Measurements from ENCODE around the gene HDAC4.

DNA sequence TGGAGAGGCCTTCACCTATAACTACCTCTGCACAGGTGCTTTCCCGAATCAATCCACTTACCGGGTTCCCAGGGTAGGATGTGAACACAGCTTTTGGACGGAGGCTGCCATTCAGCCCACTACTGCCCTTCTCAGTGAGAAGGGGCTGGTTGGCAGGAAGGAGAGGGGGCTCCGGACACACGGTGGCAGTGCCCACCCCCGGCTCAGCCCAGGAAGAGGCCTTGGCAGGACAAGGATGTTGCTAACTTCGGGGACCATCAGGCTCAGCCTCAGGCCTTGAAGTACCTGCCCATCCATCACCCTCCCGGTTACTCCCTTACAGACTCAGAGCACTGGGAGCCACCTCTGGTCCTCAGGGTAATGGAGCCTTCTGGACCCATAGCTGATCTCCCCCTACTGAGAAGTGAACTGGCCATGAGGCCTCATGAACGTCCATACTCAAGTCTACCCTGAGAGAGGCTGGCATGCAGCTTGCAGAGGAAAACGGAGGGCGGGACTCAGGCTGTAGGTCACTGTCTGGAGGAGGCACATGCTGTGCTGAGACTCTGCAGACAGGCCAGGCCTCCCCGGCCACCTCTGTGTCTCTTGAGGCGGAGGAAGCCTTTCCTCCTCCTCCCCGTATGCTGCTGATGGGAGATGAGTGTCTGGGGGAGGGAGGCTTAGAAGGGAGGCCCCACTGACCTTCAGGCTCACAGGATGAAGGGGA is 361.9 kb downstream of the HDAC4 start:
- TF ChIP-seq, protein P1, sequence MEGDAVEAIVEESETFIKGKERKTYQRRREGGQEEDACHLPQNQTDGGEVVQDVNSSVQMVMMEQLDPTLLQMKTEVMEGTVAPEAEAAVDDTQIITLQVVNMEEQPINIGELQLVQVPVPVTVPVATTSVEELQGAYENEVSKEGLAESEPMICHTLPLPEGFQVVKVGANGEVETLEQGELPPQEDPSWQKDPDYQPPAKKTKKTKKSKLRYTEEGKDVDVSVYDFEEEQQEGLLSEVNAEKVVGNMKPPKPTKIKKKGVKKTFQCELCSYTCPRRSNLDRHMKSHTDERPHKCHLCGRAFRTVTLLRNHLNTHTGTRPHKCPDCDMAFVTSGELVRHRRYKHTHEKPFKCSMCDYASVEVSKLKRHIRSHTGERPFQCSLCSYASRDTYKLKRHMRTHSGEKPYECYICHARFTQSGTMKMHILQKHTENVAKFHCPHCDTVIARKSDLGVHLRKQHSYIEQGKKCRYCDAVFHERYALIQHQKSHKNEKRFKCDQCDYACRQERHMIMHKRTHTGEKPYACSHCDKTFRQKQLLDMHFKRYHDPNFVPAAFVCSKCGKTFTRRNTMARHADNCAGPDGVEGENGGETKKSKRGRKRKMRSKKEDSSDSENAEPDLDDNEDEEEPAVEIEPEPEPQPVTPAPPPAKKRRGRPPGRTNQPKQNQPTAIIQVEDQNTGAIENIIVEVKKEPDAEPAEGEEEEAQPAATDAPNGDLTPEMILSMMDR (IDR thresholded peaks at IDR 0.05; ENCODE audit: insufficient read depth, low read length), result no peak
- TF ChIP-seq POLR2AphosphoS5 (IDR thresholded peaks at IDR 0.05; ENCODE audit: low read depth) (no peak), GABPA (IDR thresholded peaks at IDR 0.05; ENCODE audit: low read depth) (no peak)

Measured in HL-60 (cell line).